HG02970 (cell line): ENCODE measurements around the gene MAEL.

Experiments used
- ATAC-seq: cut with Tn5 transposase; IDR thresholded peaks from one replicate; pipeline ENCODE4 v1.9.1; 2021; ENCODE audit warnings: mild to moderate bottlenecking, moderate library complexity, moderate number of reproducible peaks; ENCODE audit not compliant: unreplicated experiment, low FRiP score

Gene MAEL

GRCh38 chr1:167052389-167052788, 63.3 kb downstream of the MAEL start:
- no peak for ATAC-seq

GRCh38 chr1:167054531-167054930, 65.5 kb downstream of the MAEL start:
- no peak for ATAC-seq

GRCh38 chr1:167054946-167055630, 66.0 kb downstream of the MAEL start:
- no peak for ATAC-seq

- ATAC-seq, result no peak
These were observed 67.6 kb downstream of the MAEL start for GRCh38 chr1:167056529-167057231.

- ATAC-seq, result no peak
These were observed 68.2 kb downstream of the MAEL start for GRCh38 chr1:167057241-167057688.

DNA sequence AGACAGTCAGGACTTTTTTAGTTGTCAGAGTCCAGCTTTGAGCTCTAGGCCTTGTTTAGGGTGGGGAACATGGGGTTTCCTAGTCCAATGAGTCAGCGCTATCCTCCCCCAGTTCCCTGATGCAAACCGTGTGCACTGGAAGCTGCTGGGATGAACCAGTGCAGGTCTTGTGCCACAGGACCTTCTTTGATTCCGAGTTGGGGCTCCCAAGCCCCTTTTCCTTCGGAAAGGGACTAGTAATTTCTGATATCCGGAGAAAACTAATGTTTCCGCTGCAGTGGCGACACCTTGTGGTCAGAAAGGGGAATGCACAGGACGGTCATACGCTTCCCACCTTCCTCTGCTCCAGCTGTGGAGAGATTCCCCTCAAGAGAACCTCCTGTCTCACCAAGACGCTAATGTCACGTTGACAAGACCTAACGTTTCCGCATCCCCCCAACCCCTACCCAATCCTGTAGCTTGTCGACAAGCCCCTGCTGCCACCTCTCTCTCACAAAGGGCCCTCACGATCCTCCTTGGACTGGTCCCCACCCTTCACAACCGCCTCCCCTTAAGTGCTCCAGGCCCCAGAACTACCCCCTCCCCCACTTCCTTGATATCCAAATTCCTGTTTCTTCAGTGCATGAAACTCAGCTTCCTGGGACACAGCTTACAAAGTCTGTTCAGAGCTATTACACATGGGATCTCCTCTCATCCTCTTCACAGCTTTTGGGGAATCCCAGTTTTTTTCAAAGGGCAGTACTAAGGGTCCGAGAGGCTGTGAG, 70.1 kb downstream of the MAEL start:
- ATAC-seq, result no peak

DNA sequence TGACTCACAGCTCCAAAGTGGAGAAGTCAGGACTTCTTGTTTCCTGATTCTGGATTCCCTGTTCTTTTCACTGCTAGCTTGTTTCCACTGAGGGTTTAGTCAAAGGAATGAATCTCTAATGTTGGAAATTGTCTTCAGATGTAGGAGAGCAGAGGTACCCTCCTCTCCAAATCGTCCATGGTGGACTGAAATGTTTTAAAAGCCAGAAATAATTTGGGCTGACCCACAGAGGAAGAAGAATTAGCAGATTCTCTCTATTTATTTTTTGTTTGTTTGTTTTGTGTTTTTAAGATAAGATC, 70.7 kb downstream of the MAEL start:
- ATAC-seq, result no peak

DNA sequence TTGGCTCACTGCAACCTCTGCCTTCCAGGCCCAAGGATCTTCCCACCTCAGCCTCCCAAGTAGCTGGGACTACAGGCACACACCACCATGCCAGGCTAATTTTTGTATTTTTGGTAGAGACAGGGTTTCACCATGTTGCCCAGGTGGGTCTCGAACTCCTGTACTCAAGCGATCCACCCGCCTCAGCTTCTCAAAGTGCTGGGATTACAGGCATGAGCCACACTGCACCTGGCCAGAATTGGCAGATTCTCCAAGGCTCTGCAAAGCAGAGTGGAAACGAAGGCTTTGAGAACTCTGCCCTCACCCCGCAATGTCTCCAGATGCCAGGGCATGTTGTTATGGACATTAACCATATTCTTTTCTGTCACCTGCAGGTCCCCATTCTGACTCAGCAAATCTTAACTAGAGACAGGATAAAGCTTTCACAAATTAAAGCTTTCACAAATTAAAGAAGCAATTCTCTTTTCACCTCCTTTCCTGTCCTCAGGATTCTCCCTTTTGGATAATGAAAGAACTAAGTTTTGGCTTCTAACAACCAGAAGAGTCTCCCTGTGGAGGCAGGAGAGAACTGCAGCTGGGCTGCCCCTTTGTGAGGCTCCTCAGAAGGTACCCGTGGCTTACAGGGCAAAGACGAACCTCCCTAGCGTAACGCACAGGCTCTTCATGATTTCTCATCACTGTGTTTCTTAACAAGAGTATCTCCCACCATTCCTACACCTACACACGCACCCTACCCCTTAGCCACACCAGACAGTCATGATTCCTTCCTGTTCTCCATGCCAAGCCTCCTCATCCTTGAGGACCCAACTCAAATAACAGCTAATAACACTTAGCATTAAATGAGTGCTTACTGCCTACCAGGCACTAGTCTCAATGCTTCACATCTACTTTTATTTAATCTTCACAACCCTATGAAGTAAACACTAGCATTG, 71.3 kb downstream of the MAEL start:
- ATAC-seq, result no peak

- no peak for ATAC-seq
These were observed 72.0 kb downstream of the MAEL start for GRCh38 chr1:167061073-167061464.

DNA sequence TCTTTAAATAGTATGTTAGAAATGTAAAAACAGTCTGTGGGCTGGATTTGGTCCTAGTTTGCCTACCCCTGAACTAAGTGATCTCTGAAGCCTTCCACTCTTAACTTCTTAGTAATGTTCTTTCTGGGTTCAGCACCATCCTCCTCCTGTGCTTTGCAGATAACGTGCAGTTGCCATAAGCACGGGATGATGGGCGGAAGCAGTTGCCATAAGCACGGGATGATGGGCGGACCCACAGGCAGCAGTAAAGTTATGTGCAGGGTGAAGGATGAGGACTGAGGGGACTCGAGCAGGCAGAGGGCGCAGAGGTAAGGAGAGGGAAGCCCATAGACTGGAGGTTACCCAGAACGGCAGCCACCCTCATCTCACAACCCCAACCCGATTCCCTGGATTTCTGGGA, 75.5 kb downstream of the MAEL start:
- no peak for ATAC-seq

DNA sequence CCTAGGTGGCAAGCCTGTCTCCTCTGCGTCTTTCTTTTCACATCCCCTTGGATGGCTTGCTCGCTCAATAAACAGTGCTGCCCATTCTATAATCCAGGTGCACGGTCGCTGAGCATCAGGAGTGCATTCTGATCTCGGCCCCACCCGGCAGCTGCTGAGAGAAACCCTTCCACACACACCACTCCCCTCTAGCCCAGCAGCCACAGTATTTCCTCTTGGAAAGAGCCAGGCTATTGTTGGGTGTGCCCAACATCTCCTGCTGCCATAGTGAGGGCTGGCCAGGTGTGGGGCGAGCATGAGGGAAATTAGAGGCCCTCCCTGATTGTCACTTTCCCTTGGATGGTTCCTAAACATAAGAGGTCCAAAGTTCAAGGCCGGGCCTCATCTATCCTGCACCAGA, 76.4 kb downstream of the MAEL start:
- no peak for ATAC-seq

DNA sequence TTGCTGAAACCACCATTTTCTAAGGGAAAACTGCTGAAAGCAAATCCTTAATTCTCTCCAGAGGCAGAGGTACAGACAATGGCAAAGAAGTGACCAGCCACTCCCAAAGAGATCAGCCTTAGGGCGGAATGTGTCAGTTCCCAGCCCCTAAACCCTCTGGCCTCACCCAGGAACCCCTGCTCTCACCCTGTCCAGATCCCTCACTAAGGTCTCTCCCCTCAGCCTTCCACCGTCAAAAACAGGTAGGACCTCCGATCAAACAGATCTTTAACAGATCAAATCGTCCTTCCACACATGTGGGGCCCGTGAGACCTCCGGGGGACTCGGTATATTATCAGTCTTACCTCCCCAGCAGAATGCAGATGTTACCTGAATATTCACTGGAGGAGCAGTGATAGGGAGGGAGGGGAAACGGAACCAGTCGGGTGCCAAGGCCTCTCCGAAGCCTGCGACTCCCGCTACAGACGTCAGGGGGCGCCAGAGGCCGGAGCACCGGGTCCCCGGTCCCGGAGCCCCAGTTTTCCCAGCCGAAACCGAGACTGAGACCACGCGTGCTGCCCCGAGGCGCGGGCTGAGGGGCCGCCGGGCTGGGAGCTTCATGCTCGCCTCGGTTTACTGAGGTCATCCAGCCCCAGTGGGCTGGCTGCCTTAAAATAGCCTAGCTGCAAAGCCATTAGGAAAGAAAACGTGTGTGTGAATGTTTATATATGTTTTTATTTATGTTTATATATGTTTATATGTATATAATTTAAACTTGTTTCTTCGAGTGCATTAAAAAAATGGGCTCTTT, 77.4 kb downstream of the MAEL start:
- ATAC-seq, result peak; percentile 59

DNA sequence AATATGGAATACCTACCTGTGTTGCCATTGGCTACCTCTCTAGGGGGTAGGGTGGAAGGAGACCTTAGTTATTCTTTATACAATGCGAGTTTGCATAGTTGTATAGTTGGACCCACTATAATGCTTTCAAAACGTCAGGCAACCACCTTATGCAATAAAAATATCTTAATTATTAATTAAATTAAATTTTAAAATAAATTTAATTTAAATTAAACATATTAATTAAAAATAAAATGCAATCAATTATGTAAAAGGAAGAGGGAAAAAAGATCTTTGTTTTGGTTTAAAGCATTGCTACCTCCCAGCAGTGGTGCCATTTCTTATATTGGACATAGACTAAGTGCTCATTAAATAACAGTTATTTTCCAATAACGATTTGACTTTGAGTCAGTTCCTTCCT, 78.8 kb downstream of the MAEL start:
- ATAC-seq, result no peak

DNA sequence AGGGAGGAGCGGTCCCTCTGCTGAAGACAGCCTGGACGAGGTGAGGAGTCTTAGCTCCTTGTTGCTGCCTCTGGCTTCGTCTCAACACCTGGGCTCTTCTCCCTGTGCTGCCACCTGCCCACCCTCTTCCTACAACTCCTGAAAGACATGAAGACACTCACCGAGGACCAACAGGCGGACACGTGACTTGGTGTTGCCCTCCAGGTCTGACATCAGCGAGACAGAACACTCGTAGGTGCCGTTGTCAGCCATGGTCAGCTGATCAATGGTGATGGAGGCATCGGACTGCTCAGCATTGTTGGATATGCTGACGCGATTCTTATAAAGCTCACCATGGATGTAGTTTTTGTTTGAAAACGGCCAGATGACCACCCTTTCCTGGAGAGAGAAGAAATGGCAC, 79.7 kb downstream of the MAEL start:
- ATAC-seq, result no peak

- ATAC-seq, result no peak
These were observed 82.2 kb downstream of the MAEL start for GRCh38 chr1:167071286-167071685.
